K562 (cell line): Measurements from ENCODE around the gene KLRF1. TPM values are rescaled to one million over a fixed set of nuclear protein-coding genes. Genes with fewer than 3 reads are reported as not detected.

Experiments used
- ATF7 ChIP-seq: fragments of 450-650 bp; IDR thresholded peaks from 2 replicates; pipeline ENCODE4 v1.7.1; 2014; ENCODE audit warnings: mild to moderate bottlenecking, moderate library complexity
- RNF2 ChIP-seq: sonication (generic); IDR thresholded peaks from 2 replicates; pipeline ENCODE4 v1.6.1; 2016
- SAFB ChIP-seq: fragments of 200-400 bp; formaldehyde crosslinking; IDR thresholded peaks from 2 replicates; pipeline ENCODE4 v1.6.1; 2017; ENCODE audit warnings: low read depth, low read length, borderline replicate concordance
- TEAD2 ChIP-seq: fragments of 450-650 bp; IDR thresholded peaks from 2 replicates; pipeline ENCODE4 v1.6.1; 2016; ENCODE audit warnings: missing genetic modification characterization, control low read depth, missing compliant biosample characterization
- polyA plus RNA-seq, 8 experiments: library from polyadenylated mRNA; depleted of rRNA in 4 of 8; stranded (reverse) in 5 of 8; unstranded in 3 of 8; fragments of >200 nt; fragmentation: Nextera tagmentation in 2 of 8; fragmentation: Illumina TruSeq in 1 of 8; extraction: Ambion mirVana in 2 of 8; extraction: Trizol in 1 of 8; gene quantifications; 2 replicates each; pipeline versions ENCODE4 v1.2.1 to v1.2.3, GENCODE V29; 2011 to 2014; ENCODE audit warnings: inconsistent platforms in 1 of 8, missing spikeins in 1 of 8
- total RNA-seq, 7 experiments: library from RNA; depleted of rRNA in 6 of 7; stranded (reverse); fragments of >200 nt in 6 of 7; fragmentation: Illumina TruSeq in 2 of 7; extraction: Trizol in 2 of 7; gene quantifications; 2 replicates each; pipeline versions ENCODE4 v1.2.1 to v1.2.3, GENCODE V29; 2011 to 2021; ENCODE audit warnings: low replicate concordance in 1 of 7
- TF ChIP-seq, protein P1 (sequence below): fragments of 450-650 bp; IDR thresholded peaks from 2 replicates; pipeline ENCODE4 v1.6.1; 2016; ENCODE audit warnings: mild to moderate bottlenecking
- TF ChIP-seq, protein P2 (sequence below): IDR thresholded peaks from 2 replicates; pipeline ENCODE4 v1.6.1; 2011; ENCODE audit warnings: borderline replicate concordance, low read depth, mild to moderate bottlenecking, moderate library complexity, low read length; ENCODE audit not compliant: insufficient read depth, poor library complexity, severe bottlenecking
- TF ChIP-seq, protein P3 (sequence below): fragments of 200-800 bp; sonication (Bioruptor generic); IDR thresholded peaks from 2 replicates; pipeline ENCODE4 v1.6.1; 2016; ENCODE audit warnings: missing genetic modification characterization, missing compliant biosample characterization
- TF ChIP-seq, protein P4 (sequence below): fragments of 450-650 bp; IDR thresholded peaks from 2 replicates; pipeline ENCODE4 v1.6.1; 2017; ENCODE audit warnings: mild to moderate bottlenecking, moderate library complexity
- TF ChIP-seq, protein P5 (sequence below): fragments of 450-650 bp; IDR thresholded peaks from 2 replicates; pipeline ENCODE4 v1.6.1; 2017; ENCODE audit warnings: antibody characterized with exemption, mild to moderate bottlenecking

KLRF1 gene
- total and polyA plus RNA-seq, 9 of the 15 experiments (the other 6 are each of a cell fraction or from before 2014, with no cell fraction given): 0.48 to 1.8 (median 1.1) TPM

DNA sequence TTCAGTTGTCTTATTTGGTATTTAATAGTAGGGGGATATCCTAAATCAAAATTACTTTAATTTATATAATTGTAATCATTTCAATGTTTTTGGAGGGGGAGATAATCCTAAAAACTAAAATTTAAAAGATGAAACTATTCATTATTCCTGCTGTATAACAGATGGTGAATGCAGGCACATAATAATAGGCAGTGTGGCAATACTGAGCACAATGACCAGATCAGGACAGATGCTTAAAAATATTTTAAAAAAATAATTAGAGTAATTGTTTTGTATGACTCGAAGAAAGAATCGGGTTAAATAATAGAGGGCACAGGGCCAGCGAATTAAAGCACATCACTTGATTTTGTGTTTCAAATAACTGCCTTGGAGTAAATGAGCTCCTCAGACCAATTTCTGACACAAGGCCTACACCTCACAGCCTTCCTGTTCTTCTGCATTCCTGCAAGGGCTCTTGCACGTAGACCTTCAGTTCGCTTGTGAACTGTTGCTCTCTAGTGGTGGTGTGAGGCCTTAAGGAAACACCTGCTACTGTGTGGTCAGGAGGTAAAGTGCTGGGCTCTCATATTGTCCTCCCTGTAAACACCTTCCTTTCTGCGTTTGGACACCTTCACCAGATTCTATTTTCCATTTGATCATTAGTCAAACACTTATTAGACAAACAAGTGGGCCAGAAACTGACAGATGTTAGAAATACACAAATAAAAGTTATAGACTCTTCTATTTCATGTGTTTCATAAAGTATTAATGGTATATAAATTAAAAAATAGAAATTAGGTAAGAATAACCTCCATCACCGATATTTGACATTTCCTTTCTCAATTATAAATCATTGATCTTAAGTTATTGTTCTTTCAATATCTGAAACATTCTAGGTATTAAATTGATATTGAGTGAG is 29.3 kb upstream of the KLRF1 start (continued):
- TF ChIP-seq SAFB (no peak), TEAD2 (tag) (peak; percentile 88), RNF2 (no peak), ATF7 (peak; percentile 33; the same call in 1 of the 2 replicates)
- TF ChIP-seq, protein P1, sequence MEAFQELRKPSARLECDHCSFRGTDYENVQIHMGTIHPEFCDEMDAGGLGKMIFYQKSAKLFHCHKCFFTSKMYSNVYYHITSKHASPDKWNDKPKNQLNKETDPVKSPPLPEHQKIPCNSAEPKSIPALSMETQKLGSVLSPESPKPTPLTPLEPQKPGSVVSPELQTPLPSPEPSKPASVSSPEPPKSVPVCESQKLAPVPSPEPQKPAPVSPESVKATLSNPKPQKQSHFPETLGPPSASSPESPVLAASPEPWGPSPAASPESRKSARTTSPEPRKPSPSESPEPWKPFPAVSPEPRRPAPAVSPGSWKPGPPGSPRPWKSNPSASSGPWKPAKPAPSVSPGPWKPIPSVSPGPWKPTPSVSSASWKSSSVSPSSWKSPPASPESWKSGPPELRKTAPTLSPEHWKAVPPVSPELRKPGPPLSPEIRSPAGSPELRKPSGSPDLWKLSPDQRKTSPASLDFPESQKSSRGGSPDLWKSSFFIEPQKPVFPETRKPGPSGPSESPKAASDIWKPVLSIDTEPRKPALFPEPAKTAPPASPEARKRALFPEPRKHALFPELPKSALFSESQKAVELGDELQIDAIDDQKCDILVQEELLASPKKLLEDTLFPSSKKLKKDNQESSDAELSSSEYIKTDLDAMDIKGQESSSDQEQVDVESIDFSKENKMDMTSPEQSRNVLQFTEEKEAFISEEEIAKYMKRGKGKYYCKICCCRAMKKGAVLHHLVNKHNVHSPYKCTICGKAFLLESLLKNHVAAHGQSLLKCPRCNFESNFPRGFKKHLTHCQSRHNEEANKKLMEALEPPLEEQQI: peak; percentile 44; the same call in 1 of the 2 replicates
- TF ChIP-seq, protein P2, sequence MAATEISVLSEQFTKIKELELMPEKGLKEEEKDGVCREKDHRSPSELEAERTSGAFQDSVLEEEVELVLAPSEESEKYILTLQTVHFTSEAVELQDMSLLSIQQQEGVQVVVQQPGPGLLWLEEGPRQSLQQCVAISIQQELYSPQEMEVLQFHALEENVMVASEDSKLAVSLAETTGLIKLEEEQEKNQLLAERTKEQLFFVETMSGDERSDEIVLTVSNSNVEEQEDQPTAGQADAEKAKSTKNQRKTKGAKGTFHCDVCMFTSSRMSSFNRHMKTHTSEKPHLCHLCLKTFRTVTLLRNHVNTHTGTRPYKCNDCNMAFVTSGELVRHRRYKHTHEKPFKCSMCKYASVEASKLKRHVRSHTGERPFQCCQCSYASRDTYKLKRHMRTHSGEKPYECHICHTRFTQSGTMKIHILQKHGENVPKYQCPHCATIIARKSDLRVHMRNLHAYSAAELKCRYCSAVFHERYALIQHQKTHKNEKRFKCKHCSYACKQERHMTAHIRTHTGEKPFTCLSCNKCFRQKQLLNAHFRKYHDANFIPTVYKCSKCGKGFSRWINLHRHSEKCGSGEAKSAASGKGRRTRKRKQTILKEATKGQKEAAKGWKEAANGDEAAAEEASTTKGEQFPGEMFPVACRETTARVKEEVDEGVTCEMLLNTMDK: no peak
- TF ChIP-seq, protein P3, sequence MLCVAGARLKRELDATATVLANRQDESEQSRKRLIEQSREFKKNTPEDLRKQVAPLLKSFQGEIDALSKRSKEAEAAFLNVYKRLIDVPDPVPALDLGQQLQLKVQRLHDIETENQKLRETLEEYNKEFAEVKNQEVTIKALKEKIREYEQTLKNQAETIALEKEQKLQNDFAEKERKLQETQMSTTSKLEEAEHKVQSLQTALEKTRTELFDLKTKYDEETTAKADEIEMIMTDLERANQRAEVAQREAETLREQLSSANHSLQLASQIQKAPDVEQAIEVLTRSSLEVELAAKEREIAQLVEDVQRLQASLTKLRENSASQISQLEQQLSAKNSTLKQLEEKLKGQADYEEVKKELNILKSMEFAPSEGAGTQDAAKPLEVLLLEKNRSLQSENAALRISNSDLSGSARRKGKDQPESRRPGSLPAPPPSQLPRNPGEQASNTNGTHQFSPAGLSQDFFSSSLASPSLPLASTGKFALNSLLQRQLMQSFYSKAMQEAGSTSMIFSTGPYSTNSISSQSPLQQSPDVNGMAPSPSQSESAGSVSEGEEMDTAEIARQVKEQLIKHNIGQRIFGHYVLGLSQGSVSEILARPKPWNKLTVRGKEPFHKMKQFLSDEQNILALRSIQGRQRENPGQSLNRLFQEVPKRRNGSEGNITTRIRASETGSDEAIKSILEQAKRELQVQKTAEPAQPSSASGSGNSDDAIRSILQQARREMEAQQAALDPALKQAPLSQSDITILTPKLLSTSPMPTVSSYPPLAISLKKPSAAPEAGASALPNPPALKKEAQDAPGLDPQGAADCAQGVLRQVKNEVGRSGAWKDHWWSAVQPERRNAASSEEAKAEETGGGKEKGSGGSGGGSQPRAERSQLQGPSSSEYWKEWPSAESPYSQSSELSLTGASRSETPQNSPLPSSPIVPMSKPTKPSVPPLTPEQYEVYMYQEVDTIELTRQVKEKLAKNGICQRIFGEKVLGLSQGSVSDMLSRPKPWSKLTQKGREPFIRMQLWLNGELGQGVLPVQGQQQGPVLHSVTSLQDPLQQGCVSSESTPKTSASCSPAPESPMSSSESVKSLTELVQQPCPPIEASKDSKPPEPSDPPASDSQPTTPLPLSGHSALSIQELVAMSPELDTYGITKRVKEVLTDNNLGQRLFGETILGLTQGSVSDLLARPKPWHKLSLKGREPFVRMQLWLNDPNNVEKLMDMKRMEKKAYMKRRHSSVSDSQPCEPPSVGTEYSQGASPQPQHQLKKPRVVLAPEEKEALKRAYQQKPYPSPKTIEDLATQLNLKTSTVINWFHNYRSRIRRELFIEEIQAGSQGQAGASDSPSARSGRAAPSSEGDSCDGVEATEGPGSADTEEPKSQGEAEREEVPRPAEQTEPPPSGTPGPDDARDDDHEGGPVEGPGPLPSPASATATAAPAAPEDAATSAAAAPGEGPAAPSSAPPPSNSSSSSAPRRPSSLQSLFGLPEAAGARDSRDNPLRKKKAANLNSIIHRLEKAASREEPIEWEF (CRISPR knock-in tag): peak; percentile 27; the same call in 1 of the 2 replicates
- TF ChIP-seq, protein P4, sequence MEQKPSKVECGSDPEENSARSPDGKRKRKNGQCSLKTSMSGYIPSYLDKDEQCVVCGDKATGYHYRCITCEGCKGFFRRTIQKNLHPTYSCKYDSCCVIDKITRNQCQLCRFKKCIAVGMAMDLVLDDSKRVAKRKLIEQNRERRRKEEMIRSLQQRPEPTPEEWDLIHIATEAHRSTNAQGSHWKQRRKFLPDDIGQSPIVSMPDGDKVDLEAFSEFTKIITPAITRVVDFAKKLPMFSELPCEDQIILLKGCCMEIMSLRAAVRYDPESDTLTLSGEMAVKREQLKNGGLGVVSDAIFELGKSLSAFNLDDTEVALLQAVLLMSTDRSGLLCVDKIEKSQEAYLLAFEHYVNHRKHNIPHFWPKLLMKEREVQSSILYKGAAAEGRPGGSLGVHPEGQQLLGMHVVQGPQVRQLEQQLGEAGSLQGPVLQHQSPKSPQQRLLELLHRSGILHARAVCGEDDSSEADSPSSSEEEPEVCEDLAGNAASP: no peak
- TF ChIP-seq, protein P5, sequence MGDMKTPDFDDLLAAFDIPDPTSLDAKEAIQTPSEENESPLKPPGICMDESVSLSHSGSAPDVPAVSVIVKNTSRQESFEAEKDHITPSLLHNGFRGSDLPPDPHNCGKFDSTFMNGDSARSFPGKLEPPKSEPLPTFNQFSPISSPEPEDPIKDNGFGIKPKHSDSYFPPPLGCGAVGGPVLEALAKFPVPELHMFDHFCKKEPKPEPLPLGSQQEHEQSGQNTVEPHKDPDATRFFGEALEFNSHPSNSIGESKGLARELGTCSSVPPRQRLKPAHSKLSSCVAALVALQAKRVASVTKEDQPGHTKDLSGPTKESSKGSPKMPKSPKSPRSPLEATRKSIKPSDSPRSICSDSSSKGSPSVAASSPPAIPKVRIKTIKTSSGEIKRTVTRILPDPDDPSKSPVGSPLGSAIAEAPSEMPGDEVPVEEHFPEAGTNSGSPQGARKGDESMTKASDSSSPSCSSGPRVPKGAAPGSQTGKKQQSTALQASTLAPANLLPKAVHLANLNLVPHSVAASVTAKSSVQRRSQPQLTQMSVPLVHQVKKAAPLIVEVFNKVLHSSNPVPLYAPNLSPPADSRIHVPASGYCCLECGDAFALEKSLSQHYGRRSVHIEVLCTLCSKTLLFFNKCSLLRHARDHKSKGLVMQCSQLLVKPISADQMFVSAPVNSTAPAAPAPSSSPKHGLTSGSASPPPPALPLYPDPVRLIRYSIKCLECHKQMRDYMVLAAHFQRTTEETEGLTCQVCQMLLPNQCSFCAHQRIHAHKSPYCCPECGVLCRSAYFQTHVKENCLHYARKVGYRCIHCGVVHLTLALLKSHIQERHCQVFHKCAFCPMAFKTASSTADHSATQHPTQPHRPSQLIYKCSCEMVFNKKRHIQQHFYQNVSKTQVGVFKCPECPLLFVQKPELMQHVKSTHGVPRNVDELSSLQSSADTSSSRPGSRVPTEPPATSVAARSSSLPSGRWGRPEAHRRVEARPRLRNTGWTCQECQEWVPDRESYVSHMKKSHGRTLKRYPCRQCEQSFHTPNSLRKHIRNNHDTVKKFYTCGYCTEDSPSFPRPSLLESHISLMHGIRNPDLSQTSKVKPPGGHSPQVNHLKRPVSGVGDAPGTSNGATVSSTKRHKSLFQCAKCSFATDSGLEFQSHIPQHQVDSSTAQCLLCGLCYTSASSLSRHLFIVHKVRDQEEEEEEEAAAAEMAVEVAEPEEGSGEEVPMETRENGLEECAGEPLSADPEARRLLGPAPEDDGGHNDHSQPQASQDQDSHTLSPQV: peak; percentile 33; the same call in 1 of the 2 replicates
